Hepatocyte (in vitro differentiated cells): Measurements from ENCODE around the gene GAB3.

Experiments used
- EZH2 ChIP-seq: fragments of 200-600 bp; sonication (generic); IDR thresholded peaks from 2 replicates; pipeline ENCODE4 v1.6.1; 2016; ENCODE audit warnings: antibody characterized with exemption, mild to moderate bottlenecking, borderline replicate concordance
- EZH2phosphoT487 ChIP-seq: fragments of 200-600 bp; sonication (generic); IDR thresholded peaks from one replicate; pipeline ENCODE4 v1.6.1; 2018; ENCODE audit warnings: antibody characterized with exemption, mild to moderate bottlenecking, low read depth, moderate library complexity; ENCODE audit not compliant: unreplicated experiment, severe bottlenecking
- TF ChIP-seq, protein P1 (sequence below): fragments of 200-600 bp; sonication (generic); IDR thresholded peaks from 2 replicates; pipeline ENCODE4 v1.5.1; 2016; ENCODE audit warnings: antibody characterized with exemption, mild to moderate bottlenecking; ENCODE audit not compliant: poor library complexity

GRCh38 chrX:154776753-154777152 is 25.9 kb upstream of the GAB3 start:
- TF ChIP-seq, protein P1, sequence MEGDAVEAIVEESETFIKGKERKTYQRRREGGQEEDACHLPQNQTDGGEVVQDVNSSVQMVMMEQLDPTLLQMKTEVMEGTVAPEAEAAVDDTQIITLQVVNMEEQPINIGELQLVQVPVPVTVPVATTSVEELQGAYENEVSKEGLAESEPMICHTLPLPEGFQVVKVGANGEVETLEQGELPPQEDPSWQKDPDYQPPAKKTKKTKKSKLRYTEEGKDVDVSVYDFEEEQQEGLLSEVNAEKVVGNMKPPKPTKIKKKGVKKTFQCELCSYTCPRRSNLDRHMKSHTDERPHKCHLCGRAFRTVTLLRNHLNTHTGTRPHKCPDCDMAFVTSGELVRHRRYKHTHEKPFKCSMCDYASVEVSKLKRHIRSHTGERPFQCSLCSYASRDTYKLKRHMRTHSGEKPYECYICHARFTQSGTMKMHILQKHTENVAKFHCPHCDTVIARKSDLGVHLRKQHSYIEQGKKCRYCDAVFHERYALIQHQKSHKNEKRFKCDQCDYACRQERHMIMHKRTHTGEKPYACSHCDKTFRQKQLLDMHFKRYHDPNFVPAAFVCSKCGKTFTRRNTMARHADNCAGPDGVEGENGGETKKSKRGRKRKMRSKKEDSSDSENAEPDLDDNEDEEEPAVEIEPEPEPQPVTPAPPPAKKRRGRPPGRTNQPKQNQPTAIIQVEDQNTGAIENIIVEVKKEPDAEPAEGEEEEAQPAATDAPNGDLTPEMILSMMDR = no peak
- TF ChIP-seq EZH2 (no peak), EZH2phosphoT487 (no peak)
